Suprapubic skin (tissue), 4 donors: ENCODE results near the gene IFT52. TPM values are rescaled to one million over a fixed set of nuclear protein-coding genes. Genes with fewer than 3 reads are reported as not detected.

Experiments used
- DNase-seq, 2 donors: peaks; one replicate each; pipeline ENCODE4 v3.0.0-alpha.2; 2019; ENCODE audit warnings: low spot score in 2 of 2
- H3K27ac ChIP-seq: fragments of 200-600 bp; sonication (generic); one replicate; pipeline ENCODE4 v1.5.1; 2019
- H3K27me3 ChIP-seq: fragments of 200-600 bp; sonication (generic); one replicate; pipeline ENCODE4 v1.5.1; 2019
- H3K36me3 ChIP-seq: fragments of 200-600 bp; sonication (generic); one replicate; pipeline ENCODE4 v1.5.1; 2019
- H3K4me1 ChIP-seq: fragments of 200-600 bp; sonication (generic); one replicate; pipeline ENCODE4 v1.5.1; 2019
- H3K4me3 ChIP-seq: fragments of 200-600 bp; sonication (generic); one replicate; pipeline ENCODE4 v1.5.1; 2019; ENCODE audit warnings: mild to moderate bottlenecking
- H3K9me3 ChIP-seq: fragments of 200-600 bp; sonication (generic); one replicate; pipeline ENCODE4 v1.5.1; 2019
- EP300 ChIP-seq: sonication (generic); formaldehyde crosslinking; IDR thresholded peaks from one replicate; pipeline ENCODE4 v1.6.1; 2017; ENCODE audit warnings: antibody characterized with exemption
- POLR2A ChIP-seq, 2 donors: fragments of 450-650 bp; IDR thresholded peaks; one replicate each; pipeline ENCODE4 v1.6.1; 2017; ENCODE audit warnings: antibody characterized with exemption in 2 of 2, mild to moderate bottlenecking in 2 of 2, moderate library complexity in 2 of 2
- POLR2AphosphoS5 ChIP-seq, 3 donors: sonication (generic); formaldehyde crosslinking; IDR thresholded peaks; one replicate each; pipeline ENCODE4 v1.6.1; 2017; ENCODE audit warnings: antibody characterized with exemption in 3 of 3
- whole genome bisulfite sequencing: methylation state at CpG from one replicate; pipeline ENCODE4 v1.1.5; 2018; 5-methylcytosine and 5-hydroxymethylcytosine counted together
- total RNA-seq, 4 donors: library from RNA; depleted of rRNA; stranded (reverse); fragments of >200 nt; gene quantifications; one replicate each; pipeline ENCODE4 v1.1.0, GENCODE V29; 2016
- TF ChIP-seq, protein P1 (sequence below), 2 donors: fragments of 200-600 bp in 1 of 2; fragments of 450-650 bp in 1 of 2; sonication (generic) in 1 of 2; IDR thresholded peaks; one replicate each; pipeline ENCODE4 v1.5.1; 2016 to 2019; ENCODE audit warnings: antibody characterized with exemption in 2 of 2, mild to moderate bottlenecking in 1 of 2, moderate library complexity in 1 of 2

Gene IFT52
- total RNA-seq, 4 donors from 2014 or later, result 10.7 to 17.5 (median 13.5) TPM

GRCh38 chr20:43670423-43670822 lies 79.7 kb downstream of the IFT52 start:
- Histone ChIP-seq H3K4me3 (no peak overlapping the region), H3K27ac (no peak overlapping the region), H3K4me1 (peaks cover 16% of the 10 kb centered on the region), H3K36me3 (no peaks in the 10 kb centered on the region), H3K9me3 (no peaks in the 10 kb centered on the region), H3K27me3 (peaks cover 33% of the 10 kb centered on the region)
- 92% methylated on average over 2 of the region's 2 CpGs for WGBS
- no peak for TF ChIP-seq EP300
- DNase-seq, result no peak

GRCh38 chr20:43676368-43676767 lies 85.6 kb downstream of the IFT52 start:
- H3K27ac ChIP-seq, result no peak overlapping the region
- TF ChIP-seq POLR2A (IDR thresholded peaks at IDR 0.05) (no peak), POLR2AphosphoS5 (IDR thresholded peaks at IDR 0.05) (no peak), EP300 (no peak)
- TF ChIP-seq, protein P1, sequence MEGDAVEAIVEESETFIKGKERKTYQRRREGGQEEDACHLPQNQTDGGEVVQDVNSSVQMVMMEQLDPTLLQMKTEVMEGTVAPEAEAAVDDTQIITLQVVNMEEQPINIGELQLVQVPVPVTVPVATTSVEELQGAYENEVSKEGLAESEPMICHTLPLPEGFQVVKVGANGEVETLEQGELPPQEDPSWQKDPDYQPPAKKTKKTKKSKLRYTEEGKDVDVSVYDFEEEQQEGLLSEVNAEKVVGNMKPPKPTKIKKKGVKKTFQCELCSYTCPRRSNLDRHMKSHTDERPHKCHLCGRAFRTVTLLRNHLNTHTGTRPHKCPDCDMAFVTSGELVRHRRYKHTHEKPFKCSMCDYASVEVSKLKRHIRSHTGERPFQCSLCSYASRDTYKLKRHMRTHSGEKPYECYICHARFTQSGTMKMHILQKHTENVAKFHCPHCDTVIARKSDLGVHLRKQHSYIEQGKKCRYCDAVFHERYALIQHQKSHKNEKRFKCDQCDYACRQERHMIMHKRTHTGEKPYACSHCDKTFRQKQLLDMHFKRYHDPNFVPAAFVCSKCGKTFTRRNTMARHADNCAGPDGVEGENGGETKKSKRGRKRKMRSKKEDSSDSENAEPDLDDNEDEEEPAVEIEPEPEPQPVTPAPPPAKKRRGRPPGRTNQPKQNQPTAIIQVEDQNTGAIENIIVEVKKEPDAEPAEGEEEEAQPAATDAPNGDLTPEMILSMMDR (IDR thresholded peaks at IDR 0.05), result no peak
- H3K27me3 ChIP-seq, result no peaks in the 10 kb centered on the region
- no peaks in the 10 kb centered on the region for H3K36me3 ChIP-seq
- no peak for DNase-seq
- no peak overlapping the region for H3K4me3 ChIP-seq
- 96% methylated on average over 5 of the region's 5 CpGs for WGBS
- no peaks in the 10 kb centered on the region for H3K9me3 ChIP-seq
- no peaks in the 10 kb centered on the region for H3K4me1 ChIP-seq

GRCh38 chr20:43680981-43681380 lies 90.2 kb downstream of the IFT52 start:
- WGBS, result 83% methylated on average over 7 of the region's 7 CpGs
- Histone ChIP-seq H3K27me3 (no peaks in the 10 kb centered on the region), H3K36me3 (no peaks in the 10 kb centered on the region), H3K27ac (no peak overlapping the region), H3K4me3 (no peak overlapping the region), H3K4me1 (no peaks in the 10 kb centered on the region), H3K9me3 (no peaks in the 10 kb centered on the region)
- TF ChIP-seq POLR2A (IDR thresholded peaks at IDR 0.05) (no peak), POLR2AphosphoS5 (IDR thresholded peaks at IDR 0.05) (no peak)
- TF ChIP-seq, protein P1 (IDR thresholded peaks at IDR 0.05), result no peak
- no peak for DNase-seq

- WGBS, result 79% methylated on average over 8 of the region's 8 CpGs
- DNase-seq, result no peak
- no peaks in the 10 kb centered on the region for H3K36me3 ChIP-seq
- H3K4me3 ChIP-seq, result no peak overlapping the region
- no peak overlapping the region for H3K27ac ChIP-seq
- TF ChIP-seq EP300, result no peak
- no peak for TF ChIP-seq POLR2AphosphoS5 (IDR thresholded peaks at IDR 0.05)
- TF ChIP-seq, protein P1 (IDR thresholded peaks at IDR 0.05), result no peak
- no peak for TF ChIP-seq POLR2A (IDR thresholded peaks at IDR 0.05)
- no peaks in the 10 kb centered on the region for H3K9me3 ChIP-seq
- no peaks in the 10 kb centered on the region for H3K4me1 ChIP-seq
- no peaks in the 10 kb centered on the region for H3K27me3 ChIP-seq
Observed at GRCh38 chr20:43681468-43681942, 90.8 kb downstream of the IFT52 start.

DNA sequence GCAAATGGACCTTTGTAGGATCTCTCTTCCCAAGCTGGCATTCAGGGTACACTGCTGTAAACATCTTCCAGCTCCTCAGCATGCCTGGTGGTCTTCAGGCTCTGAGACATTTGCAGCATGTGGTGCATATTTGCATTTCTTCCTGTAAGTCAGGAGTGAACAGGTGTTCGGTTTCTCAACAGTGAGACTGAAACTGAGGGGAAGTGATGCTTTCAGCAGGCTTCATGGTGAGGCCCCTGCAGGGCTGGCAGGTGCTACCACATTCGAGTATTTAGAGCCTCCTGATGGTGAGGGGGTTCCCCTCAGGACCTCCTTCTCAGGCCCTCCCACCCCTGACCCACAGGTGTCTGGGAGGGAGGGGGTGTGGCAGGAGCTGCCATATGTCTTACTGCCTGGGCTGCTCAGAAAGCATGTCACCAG lies 91.3 kb downstream of the IFT52 start:
- Histone ChIP-seq H3K27ac (no peak overlapping the region), H3K36me3 (no peaks in the 10 kb centered on the region), H3K4me3 (no peak overlapping the region), H3K27me3 (no peaks in the 10 kb centered on the region), H3K4me1 (no peaks in the 10 kb centered on the region), H3K9me3 (no peaks in the 10 kb centered on the region)
- 66% methylated on average over 2 of the region's 2 CpGs for WGBS
- no peak for DNase-seq
- TF ChIP-seq EP300 (no peak), POLR2A (IDR thresholded peaks at IDR 0.05) (no peak), POLR2AphosphoS5 (IDR thresholded peaks at IDR 0.05) (no peak)
- TF ChIP-seq, protein P1 (IDR thresholded peaks at IDR 0.05), result no peak

- DNase-seq, result no peak
- WGBS, result 96% methylated on average over 7 of the region's 9 CpGs
- H3K4me3 ChIP-seq, result no peak overlapping the region
- TF ChIP-seq EP300 (no peak), POLR2A (IDR thresholded peaks at IDR 0.05) (no peak), POLR2AphosphoS5 (IDR thresholded peaks at IDR 0.05) (no peak)
- TF ChIP-seq, protein P1 (IDR thresholded peaks at IDR 0.05), result no peak
- H3K4me1 ChIP-seq, result no peaks in the 10 kb centered on the region
- H3K27me3 ChIP-seq, result no peaks in the 10 kb centered on the region
- H3K36me3 ChIP-seq, result no peaks in the 10 kb centered on the region
- H3K27ac ChIP-seq, result no peak overlapping the region
- H3K9me3 ChIP-seq, result no peaks in the 10 kb centered on the region
Observed at GRCh38 chr20:43682446-43682845, 91.7 kb downstream of the IFT52 start.
